Measurements from ENCODE around the gene CYP2S1. TPM values are rescaled to one million over a fixed set of nuclear protein-coding genes. Genes with fewer than 3 reads are reported as not detected.

Gene CYP2S1
- total RNA-seq, 1 donor from 2014 or later, result 1.1 TPM

DNA sequence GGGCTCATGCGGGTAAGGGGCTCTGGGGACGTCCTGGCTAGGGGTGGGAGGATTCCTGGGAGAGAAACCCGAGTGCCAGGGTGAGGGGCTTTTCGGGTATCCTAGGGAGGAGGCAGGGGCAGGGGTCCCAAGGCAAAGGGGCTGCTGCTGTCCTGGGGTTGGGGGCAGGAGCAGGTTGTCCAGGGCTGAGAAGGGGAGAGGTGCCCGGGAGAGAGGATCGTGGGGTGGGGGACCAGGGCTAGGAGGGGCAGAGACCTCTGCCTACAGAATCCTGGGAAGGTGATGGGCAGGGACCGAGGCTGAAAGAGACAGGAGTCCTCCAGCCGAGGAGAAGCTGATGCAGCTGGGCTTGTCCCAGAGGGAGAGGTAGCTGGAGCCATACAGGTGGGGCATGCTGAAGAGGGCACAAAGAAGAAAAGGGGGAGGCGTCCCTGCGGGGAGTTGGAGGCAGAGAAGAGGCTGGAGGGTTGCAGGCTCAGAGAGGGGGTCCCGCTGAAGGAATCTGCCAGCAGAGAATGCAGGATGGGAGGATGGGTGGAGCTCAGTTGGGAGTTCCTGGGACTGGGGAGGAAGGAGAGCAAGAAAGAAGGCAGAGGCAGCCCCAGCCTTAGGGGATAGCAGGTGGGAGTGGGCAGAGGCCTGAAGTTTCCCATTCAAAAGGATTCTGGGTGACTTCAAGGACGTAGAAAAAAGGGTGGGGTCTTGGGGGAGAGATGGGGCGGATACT is 574 bp downstream of the CYP2S1 start:
- intact Hi-C loops (cut with DNase I), result no loop called here
- DNase-seq (ENCODE audit: low spot score) (no peak), ATAC-seq (no peak)

- intact Hi-C loops (cut with DNase I), result no loop called here
- ATAC-seq (no peak), DNase-seq (ENCODE audit: low spot score) (no peak)
Measured at GRCh38 chr19:41194157-41194552, 1.1 kb downstream of the CYP2S1 start.

DNA sequence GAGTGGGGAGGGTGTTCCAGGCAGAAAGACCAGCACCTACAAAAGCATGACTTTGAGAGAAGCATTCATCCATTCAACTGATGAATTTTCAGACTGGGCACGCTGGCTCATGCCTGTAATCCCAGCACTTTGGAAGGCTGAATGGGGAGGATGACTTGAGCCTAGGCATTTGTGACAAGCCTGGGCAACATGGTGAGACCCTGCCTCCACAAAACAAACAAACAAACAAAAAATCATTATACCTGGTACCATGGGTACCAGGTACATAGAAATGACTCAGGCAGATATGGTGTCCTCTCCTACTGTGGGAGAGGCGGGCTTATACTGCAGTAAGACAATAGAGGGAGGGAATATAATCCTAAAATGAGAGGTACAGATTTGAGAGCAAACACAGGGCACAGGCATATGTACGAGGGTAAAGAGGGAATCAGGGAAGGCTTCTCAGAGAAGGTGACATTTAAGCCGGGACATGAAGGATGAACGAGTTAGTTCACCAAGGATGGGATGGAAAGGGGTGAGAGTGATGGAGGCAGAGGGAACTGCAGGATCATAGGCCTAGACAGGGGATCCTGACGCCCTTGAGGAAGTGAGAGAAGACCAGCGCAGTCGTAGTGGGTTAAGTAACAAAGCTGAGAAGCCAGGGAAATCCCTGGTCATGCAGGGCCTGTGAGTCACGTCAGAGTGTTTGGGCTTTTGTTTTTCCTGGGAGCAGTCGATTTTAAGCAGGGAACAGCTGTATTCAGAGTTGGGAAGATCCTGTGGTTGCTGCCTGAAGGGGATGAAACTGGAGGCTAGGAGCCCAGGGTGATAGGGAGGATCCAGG is 2.9 kb downstream of the CYP2S1 start:
- DNase-seq (ENCODE audit: low spot score) (no peak), ATAC-seq (no peak)
- intact Hi-C loops (cut with DNase I), result no loop called here

- no peak for DNase-seq (ENCODE audit: low spot score)
- intact Hi-C loops (cut with DNase I), result no loop called here
- ATAC-seq, result no peak
Measured at GRCh38 chr19:41198559-41198958, 5.5 kb downstream of the CYP2S1 start.

DNA sequence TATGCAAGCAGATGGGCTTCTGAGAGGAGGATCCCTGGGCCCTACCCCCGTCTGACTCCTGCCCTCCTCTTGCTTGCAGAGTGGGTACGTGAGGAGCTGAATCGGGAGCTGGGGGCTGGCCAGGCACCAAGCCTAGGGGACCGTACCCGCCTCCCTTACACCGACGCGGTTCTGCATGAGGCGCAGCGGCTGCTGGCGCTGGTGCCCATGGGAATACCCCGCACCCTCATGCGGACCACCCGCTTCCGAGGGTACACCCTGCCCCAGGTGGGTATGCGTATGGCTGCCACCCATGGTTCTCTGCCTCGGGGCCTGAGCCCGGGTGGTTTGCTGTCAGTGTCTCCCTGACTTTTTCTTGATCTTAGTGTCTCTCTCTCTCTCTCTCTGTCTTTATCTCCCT is 10.4 kb downstream of the CYP2S1 start:
- intact Hi-C loops (cut with DNase I), result loop anchor here (5.0 kb wide), 1 partner anchor 104 kb away; no protein-coding TSS in a partner anchor
- no peak for DNase-seq (ENCODE audit: low spot score)
- no peak for ATAC-seq

DNA sequence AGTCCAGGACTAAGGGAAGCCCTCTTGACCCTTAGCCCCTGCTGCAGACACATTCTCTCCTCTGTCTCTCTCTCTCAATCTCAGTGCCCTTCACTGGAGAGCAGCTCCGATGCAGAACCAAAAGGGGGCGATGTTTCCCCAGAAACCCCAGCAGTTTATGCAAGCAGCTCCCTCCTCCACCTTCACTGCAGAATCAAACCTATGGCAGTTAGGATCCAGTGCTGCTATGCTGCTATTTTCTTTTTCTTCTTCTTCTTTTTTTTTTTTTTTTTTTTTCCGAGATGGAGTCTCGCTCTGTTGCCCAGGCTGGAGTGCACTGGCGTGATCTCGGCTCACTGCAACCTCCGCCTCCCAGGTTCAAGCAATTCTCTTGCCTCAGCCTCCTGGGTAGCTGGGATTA is 11.3 kb downstream of the CYP2S1 start:
- DNase-seq (ENCODE audit: low spot score), result peak; percentile 88
- intact Hi-C loops (cut with DNase I), result loop anchor here (5.0 kb wide), 1 partner anchor 103 kb away; no protein-coding TSS in a partner anchor
- ATAC-seq, result peak; percentile 88

DNA sequence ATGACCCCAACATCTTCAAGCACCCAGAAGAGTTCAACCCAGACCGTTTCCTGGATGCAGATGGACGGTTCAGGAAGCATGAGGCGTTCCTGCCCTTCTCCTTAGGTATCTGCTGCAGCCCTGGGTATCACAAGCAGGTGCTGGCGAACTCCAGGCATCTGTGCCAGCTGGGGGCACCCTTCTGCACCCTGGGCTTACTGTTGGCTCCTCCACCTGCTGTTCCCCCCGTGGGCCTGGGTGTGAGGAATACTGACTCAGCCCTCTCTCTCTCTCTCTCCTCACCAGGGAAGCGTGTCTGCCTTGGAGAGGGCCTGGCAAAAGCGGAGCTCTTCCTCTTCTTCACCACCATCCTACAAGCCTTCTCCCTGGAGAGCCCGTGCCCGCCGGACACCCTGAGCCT is 13.0 kb downstream of the CYP2S1 start:
- DNase-seq (ENCODE audit: low spot score) (no peak), ATAC-seq (no peak)
- intact Hi-C loops (cut with DNase I), result loop anchor here (5.0 kb wide), 1 partner anchor 51 kb away; no protein-coding TSS in a partner anchor

DNA sequence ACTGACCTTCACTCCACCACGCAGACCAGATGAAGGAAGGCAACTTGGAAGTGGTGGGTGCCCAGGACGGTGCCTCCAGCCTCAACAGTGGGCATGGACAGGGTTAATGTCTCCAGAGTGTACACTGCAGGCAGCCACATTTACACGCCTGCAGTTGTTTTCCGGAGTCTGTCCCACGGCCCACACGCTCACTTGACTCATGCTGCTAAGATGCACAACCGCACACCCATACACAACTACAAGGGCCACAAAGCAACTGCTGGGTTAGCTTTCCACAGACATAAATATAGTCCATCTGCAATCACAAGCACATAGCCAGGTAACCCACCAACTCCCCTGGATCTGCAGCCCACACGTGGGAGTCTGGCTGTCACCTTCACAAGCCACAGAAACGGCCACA is 13.4 kb downstream of the CYP2S1 start:
- DNase-seq (ENCODE audit: low spot score) (no peak), ATAC-seq (no peak)
- intact Hi-C loops (cut with DNase I), result loop anchor here (5.0 kb wide), 1 partner anchor 51 kb away; no protein-coding TSS in a partner anchor

DNA sequence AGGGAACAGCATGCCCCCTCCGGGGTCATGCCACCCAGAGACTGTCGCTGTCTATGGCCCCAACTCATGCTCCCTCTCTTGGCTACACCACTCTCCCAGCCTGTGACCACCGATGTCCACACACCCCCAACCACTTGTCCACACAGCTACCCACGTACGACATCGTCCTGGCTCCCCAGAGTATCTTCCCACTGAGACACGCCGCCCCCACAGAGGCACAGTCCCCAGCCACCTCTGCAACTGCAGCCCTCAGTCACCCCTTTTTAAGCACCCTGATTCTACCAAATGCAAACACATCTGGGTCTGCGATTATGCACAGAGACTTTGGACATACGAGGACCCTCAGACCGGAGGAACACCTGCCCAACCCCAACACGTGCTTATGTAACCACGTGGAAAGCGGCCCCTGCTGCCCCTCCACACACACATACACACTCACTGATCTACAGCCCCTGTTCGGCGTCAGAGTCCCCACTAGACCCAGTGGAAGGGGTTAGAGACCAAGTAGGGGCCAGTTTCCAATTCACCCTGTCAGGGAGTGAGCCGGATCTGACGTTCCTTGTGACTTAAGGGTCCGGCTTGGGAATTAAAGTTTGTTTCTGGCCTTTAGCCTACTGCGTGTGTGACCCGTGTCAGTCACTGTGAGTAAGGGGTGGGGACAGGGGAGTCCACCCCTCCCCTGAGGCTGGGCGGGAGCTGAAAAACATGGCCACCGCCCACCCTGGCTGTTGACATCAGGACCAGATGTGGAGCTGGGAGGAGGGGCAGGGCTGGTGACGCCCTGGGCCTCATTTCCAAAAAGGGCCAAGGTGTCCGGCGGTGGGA is 14.1 kb downstream of the CYP2S1 start:
- ATAC-seq (peak; percentile 92), DNase-seq (ENCODE audit: low spot score) (peak; percentile 81)
- intact Hi-C loops (cut with DNase I), result loop anchor here (5.0 kb wide), 1 partner anchor 50 kb away; no protein-coding TSS in a partner anchor

GRCh38 chr19:41214161-41214560 is 21.1 kb downstream of the CYP2S1 start:
- ATAC-seq (no peak), DNase-seq (ENCODE audit: low spot score) (no peak)
- intact Hi-C loops (cut with DNase I), result no loop called here

- DNase-seq (ENCODE audit: low spot score) (no peak), ATAC-seq (no peak)
- intact Hi-C loops (cut with DNase I), result no loop called here
Measured at GRCh38 chr19:41217741-41218140, 24.7 kb downstream of the CYP2S1 start.

- no peak for DNase-seq (ENCODE audit: low spot score)
- no peak for ATAC-seq
- intact Hi-C loops (cut with DNase I), result no loop called here
Measured at GRCh38 chr19:41218249-41218614, 25.2 kb downstream of the CYP2S1 start.

GRCh38 chr19:41218615-41219507 is 25.8 kb downstream of the CYP2S1 start, which contains the start of gene AXL:
TSS of gene AXL (plus strand) at chr19:41219223. CDS start at chr19:41219393, 170 bp downstream.
- intact Hi-C loops (cut with DNase I), result no loop called here
- DNase-seq (ENCODE audit: low spot score) (peak; percentile 88), ATAC-seq (peak; percentile 90)

GRCh38 chr19:41219924-41220567 is 27.0 kb downstream of the CYP2S1 start:
- peak; percentile 14 for ATAC-seq
- intact Hi-C loops (cut with DNase I), result no loop called here
- DNase-seq (ENCODE audit: low spot score), result peak; percentile 71

DNA sequence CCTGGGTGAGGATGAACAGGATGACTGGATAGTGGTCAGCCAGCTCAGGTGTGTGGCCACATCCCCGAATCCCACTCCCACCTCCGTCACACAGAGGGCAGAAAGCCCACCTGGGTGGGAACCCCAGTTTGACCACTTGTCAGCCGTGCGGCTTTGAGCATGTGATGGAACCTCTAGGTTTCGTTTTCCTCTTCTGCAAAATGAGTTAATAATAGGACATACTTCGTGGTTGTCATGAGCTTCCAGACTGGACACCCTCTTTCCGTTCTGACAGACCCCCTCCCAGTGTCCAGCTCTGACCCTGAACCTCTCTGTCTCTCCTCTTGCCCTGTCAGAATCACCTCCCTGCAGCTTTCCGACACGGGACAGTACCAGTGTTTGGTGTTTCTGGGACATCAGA is 27.8 kb downstream of the CYP2S1 start:
- intact Hi-C loops (cut with DNase I), result no loop called here
- DNase-seq (ENCODE audit: low spot score), result no peak
- ATAC-seq, result no peak

DNA sequence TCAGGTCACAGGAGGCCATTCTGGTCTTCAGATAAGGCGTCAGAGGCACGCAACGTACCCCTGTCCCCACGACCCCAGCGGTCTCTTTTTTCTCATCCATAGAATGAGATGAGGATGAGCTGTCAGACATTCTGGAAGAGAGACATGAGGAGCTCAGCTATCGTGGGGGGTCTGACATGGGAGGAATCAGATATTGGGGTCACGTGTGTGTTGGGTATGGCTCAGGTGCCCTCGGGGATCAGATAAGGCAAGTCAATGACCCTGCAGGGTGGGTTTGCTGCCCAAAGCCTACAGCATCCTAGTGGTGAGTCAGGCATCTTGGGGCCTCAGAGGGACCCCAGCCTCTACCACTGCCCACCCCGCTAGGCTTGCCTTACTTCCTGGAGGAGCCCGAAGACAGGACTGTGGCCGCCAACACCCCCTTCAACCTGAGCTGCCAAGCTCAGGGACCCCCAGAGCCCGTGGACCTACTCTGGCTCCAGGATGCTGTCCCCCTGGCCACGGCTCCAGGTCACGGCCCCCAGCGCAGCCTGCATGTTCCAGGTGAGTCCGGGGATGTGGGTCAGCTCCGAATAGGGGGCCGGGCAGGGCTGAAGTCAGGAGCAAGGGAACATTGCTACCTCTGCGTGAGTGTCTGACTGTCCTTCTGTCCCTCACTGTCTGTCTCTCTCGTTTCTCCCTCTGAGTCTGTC is 28.6 kb downstream of the CYP2S1 start:
- DNase-seq (ENCODE audit: low spot score) (no peak), ATAC-seq (no peak)
- intact Hi-C loops (cut with DNase I), result no loop called here

GRCh38 chr19:41222240-41222639 is 29.2 kb downstream of the CYP2S1 start:
- no peak for ATAC-seq
- no peak for DNase-seq (ENCODE audit: low spot score)
- intact Hi-C loops (cut with DNase I), result no loop called here

Measured in sciatic nerve (tissue), 2 donors.